Prostate gland (tissue), 2 donors: ENCODE measurements around the gene NODAL.

Experiments used
- POLR2A ChIP-seq: fragments of 450-650 bp; IDR thresholded peaks from one replicate; pipeline ENCODE4 v1.6.1; 2016; ENCODE audit warnings: antibody characterized with exemption, mild to moderate bottlenecking
- POLR2AphosphoS5 ChIP-seq: sonication (generic); formaldehyde crosslinking; IDR thresholded peaks from one replicate; pipeline ENCODE4 v1.6.1; 2017; ENCODE audit warnings: antibody characterized with exemption
- TF ChIP-seq, protein P1 (sequence below), 4 experiments: fragments of 200-600 bp in 2 of 4; fragments of 450-650 bp in 2 of 4; sonication (generic) in 2 of 4; IDR thresholded peaks; 1 replicate in 3 of 4; 2 replicates in 1 of 4; pipeline ENCODE4 v1.5.1; 2016 to 2019; ENCODE audit warnings: antibody characterized with exemption in 4 of 4, mild to moderate bottlenecking in 2 of 4, moderate library complexity in 2 of 4

DNA sequence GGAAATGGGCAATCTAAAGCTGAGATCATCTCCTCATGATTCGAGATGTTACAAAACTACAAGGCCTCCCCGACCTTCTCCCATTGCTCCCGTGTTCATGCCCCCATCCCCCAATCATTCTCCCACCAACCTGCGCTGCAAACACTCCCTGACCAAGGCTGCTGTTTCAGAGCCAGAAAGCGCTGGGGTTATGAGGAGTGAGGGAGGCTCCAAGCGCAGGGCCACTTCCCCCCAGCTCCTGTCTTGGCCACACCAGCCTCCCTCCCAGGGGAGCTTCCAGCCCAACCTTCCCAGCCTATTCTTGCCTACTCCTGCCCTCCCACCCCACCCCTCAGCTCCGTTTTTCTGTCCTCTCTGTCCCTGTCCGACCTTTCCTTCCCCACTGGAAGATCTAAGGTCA, 14.7 kb upstream of the NODAL start:
- TF ChIP-seq POLR2AphosphoS5 (no peak), POLR2A (no peak)
- TF ChIP-seq, protein P1, sequence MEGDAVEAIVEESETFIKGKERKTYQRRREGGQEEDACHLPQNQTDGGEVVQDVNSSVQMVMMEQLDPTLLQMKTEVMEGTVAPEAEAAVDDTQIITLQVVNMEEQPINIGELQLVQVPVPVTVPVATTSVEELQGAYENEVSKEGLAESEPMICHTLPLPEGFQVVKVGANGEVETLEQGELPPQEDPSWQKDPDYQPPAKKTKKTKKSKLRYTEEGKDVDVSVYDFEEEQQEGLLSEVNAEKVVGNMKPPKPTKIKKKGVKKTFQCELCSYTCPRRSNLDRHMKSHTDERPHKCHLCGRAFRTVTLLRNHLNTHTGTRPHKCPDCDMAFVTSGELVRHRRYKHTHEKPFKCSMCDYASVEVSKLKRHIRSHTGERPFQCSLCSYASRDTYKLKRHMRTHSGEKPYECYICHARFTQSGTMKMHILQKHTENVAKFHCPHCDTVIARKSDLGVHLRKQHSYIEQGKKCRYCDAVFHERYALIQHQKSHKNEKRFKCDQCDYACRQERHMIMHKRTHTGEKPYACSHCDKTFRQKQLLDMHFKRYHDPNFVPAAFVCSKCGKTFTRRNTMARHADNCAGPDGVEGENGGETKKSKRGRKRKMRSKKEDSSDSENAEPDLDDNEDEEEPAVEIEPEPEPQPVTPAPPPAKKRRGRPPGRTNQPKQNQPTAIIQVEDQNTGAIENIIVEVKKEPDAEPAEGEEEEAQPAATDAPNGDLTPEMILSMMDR (IDR thresholded peaks at IDR 0.05): no peak
